Tibial nerve (tissue), 4 donors: Measurements from ENCODE around the gene SPI1. TPM values are rescaled to one million over a fixed set of nuclear protein-coding genes. Genes with fewer than 3 reads are reported as not detected.

Experiments used
- DNase-seq, 2 donors: peaks; one replicate each; pipeline ENCODE4 v3.0.0-alpha.2; 2019; ENCODE audit warnings: low spot score in 2 of 2
- H3K27ac ChIP-seq, 4 donors: fragments of 200-600 bp; sonication (generic) in 3 of 4; one replicate each; pipeline ENCODE4 v1.5.1; 2017 to 2019; ENCODE audit warnings: mild to moderate bottlenecking in 1 of 4
- H3K27me3 ChIP-seq, 2 donors: fragments of 200-600 bp; sonication (generic) in 1 of 2; one replicate each; pipeline versions ENCODE4 v1.5.1 to v1.6.0; 2017 to 2019
- H3K36me3 ChIP-seq, 3 donors: fragments of 200-600 bp; sonication (generic); one replicate each; pipeline ENCODE4 v1.5.1; 2018 to 2019
- H3K4me1 ChIP-seq, 4 donors: fragments of 200-600 bp; sonication (generic) in 3 of 4; one replicate each; pipeline ENCODE4 v1.5.1; 2017 to 2019
- H3K4me3 ChIP-seq, 4 donors: fragments of 200-600 bp; sonication (generic) in 3 of 4; one replicate each; pipeline ENCODE4 v1.5.1; 2017 to 2019; ENCODE audit warnings: mild to moderate bottlenecking in 1 of 4, moderate library complexity in 1 of 4
- H3K9me3 ChIP-seq, 4 donors: fragments of 200-600 bp; sonication (generic) in 3 of 4; one replicate each; pipeline ENCODE4 v1.5.1; 2017 to 2019
- EP300 ChIP-seq, 2 donors: sonication (generic); formaldehyde crosslinking; IDR thresholded peaks; one replicate each; pipeline ENCODE4 v1.6.1; 2017; ENCODE audit warnings: antibody characterized with exemption in 2 of 2, mild to moderate bottlenecking in 1 of 2
- POLR2A ChIP-seq, 2 donors: fragments of 450-650 bp; IDR thresholded peaks; one replicate each; pipeline ENCODE4 v1.6.1; 2017; ENCODE audit warnings: antibody characterized with exemption in 2 of 2, mild to moderate bottlenecking in 2 of 2, moderate library complexity in 2 of 2
- WGBS, 2 donors: methylation state at CpG; one replicate each; pipeline ENCODE4 v1.1.5; 2018; 5-methylcytosine and 5-hydroxymethylcytosine counted together
- total RNA-seq, 4 donors: library from RNA; depleted of rRNA; stranded (reverse); fragments of >200 nt; gene quantifications; one replicate each; pipeline ENCODE4 v1.1.0, GENCODE V29; 2016
- TF ChIP-seq, protein P1 (sequence below), 5 experiments: fragments of 200-600 bp in 3 of 5; fragments of 450-650 bp in 2 of 5; sonication (generic) in 3 of 5; IDR thresholded peaks; one replicate each; pipeline ENCODE4 v1.5.1; 2016 to 2019; ENCODE audit warnings: antibody characterized with exemption in 5 of 5, mild to moderate bottlenecking in 3 of 5, moderate library complexity in 2 of 5

SPI1 gene
- total RNA-seq, 4 donors from 2014 or later = 18.8 to 73.5 (median 25.2) TPM

DNA sequence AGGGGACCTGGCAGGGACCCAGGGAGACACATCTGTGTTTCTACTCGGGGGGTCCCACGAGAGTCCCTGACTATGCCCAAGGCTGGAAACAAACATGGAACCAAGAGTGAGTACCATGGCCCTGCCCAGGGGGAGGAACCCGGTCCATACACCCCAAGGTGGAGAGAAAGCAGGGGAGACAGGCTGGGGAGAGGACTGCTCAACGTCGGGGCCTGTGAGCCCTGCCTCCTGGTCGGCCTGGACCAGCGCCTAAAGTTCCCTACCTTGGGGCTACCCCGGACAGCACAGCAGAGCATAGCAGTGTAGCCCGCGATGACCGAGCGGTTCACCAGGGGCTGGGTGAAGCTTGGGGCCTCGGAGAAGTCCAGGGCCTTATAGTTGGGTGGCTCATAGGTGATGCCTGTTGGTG is 46.0 kb downstream of the SPI1 start:
- Histone ChIP-seq H3K9me3 (no peaks in the 10 kb centered on the region), H3K27me3 (no peaks in the 10 kb centered on the region), H3K4me1 (peaks cover 0 to 7% (median 0%) of the 10 kb centered on the region in 4 donors), H3K36me3 (peaks cover 0 to 7% (median 4%) of the 10 kb centered on the region in 3 donors), H3K27ac (no peak overlapping the region), H3K4me3 (no peak overlapping the region)
- TF ChIP-seq, protein P1, sequence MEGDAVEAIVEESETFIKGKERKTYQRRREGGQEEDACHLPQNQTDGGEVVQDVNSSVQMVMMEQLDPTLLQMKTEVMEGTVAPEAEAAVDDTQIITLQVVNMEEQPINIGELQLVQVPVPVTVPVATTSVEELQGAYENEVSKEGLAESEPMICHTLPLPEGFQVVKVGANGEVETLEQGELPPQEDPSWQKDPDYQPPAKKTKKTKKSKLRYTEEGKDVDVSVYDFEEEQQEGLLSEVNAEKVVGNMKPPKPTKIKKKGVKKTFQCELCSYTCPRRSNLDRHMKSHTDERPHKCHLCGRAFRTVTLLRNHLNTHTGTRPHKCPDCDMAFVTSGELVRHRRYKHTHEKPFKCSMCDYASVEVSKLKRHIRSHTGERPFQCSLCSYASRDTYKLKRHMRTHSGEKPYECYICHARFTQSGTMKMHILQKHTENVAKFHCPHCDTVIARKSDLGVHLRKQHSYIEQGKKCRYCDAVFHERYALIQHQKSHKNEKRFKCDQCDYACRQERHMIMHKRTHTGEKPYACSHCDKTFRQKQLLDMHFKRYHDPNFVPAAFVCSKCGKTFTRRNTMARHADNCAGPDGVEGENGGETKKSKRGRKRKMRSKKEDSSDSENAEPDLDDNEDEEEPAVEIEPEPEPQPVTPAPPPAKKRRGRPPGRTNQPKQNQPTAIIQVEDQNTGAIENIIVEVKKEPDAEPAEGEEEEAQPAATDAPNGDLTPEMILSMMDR (IDR thresholded peaks at IDR 0.05) = no peak
- no peak for TF ChIP-seq EP300 (IDR thresholded peaks at IDR 0.05)
- TF ChIP-seq POLR2A (IDR thresholded peaks at IDR 0.05) = no peak
- WGBS, 2 donors = 83 to 86% methylated on average over 13 of the region's 13 CpGs
- no peak for DNase-seq

DNA sequence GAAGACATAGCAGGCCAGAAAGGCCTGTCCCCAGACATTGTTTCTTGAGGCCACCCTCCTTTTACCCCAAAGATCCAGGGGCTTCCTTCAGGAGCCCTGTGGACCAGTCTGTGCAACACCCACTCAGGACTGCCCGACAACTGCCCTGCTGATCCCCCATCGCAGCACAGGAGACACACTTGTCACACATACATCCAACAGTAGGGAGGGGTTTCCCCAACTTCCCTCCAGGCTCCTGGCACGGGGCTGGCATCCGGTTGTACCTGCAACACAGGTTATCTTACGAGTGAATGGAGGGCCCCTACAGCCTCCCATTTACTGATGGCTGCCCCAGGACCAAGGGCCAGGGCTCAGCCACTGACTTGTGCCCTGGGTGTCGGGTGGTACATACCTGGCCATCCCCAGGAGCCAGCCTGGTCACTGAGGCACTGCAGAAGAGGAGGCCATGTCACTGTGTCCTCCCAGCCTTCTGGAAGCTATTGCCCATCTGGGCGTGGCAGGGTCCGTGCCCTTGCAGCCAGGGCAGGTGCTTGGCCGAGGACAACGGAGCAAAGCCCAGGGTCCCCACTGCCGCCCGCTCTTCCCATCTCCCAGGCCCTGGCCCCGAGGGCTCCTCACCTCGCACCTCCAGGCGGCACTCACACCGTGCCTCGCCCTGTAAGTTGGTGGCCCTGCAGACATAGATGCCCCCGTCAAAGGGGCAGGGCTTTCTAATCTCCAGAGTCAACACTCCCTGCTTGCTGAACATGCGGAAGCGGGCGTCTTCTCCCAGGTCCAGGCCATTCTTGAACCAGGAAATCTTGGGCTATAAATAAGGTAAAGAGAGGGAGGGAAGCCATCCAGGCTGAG is 46.7 kb downstream of the SPI1 start:
- TF ChIP-seq EP300 (IDR thresholded peaks at IDR 0.05) = no peak
- TF ChIP-seq, protein P1 (IDR thresholded peaks at IDR 0.05) = no peak
- TF ChIP-seq POLR2A (IDR thresholded peaks at IDR 0.05) = no peak
- Histone ChIP-seq H3K4me3 (no peak overlapping the region), H3K27me3 (no peaks in the 10 kb centered on the region), H3K4me1 (peaks cover 0 to 7% (median 0%) of the 10 kb centered on the region in 4 donors), H3K27ac (no peak overlapping the region), H3K36me3 (peaks cover 2 to 7% (median 4%) of the 10 kb centered on the region in 3 donors), H3K9me3 (no peaks in the 10 kb centered on the region)
- WGBS, 2 donors = 86 to 87% methylated on average over 13 to 15 of the region's 21 CpGs
- no peak for DNase-seq

DNA sequence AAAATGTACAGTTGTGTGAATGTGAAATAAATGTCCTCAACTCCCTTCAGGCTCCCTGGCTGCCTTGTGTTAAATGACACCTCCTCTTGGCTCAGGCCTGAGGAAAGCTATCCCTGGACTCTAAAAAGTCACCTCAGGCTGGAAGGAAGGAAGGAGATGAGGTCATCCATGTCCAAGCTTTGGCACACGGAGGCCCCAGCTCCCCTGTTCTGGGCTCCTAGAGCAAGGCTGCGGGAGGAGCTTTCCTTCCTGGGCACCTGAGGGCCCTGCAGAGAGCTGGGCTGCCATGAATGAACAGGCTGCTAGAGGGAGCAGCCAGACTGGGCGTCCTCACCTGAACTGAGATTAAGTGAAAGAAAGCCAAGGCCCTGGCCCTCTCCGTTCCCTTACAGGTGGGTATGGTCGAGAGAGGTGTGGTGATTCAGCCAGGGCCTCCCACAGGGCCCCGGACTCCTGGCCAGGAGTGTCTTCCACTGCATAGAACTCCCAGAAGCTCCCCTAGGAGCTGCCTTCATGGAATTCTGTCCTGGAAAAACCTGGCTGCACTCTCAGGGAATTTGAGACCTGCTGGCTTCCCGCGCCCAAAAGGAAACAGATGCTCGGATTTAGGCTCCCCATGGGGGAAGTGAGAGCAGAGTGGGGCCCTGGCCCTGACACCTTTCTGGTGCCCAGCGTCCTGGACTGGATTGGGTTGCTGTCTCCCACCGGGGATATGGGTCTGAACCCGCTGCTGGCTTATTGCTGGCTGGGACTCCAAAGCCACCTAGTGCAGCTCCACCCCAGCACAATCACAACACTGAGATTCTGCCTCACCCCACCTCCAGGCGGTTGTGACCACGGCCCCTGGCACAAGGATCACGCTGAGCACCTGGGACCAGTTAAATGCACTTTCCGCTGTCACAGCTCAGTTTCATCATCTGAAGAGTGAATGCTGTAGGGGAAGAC is 48.1 kb downstream of the SPI1 start:
- Histone ChIP-seq H3K4me3 (no peak overlapping the region), H3K9me3 (no peaks in the 10 kb centered on the region), H3K36me3 (peaks cover 2 to 11% (median 7%) of the 10 kb centered on the region in 3 donors), H3K4me1 (peaks cover 0 to 7% (median 0%) of the 10 kb centered on the region in 4 donors), H3K27ac (no peak overlapping the region), H3K27me3 (no peaks in the 10 kb centered on the region)
- TF ChIP-seq EP300 (IDR thresholded peaks at IDR 0.05) (no peak), POLR2A (IDR thresholded peaks at IDR 0.05) (no peak)
- TF ChIP-seq, protein P1 (IDR thresholded peaks at IDR 0.05) = no peak
- no peak for DNase-seq
- 53 to 66% methylated on average over 7 to 16 of the region's 16 CpGs for WGBS, 2 donors

DNA sequence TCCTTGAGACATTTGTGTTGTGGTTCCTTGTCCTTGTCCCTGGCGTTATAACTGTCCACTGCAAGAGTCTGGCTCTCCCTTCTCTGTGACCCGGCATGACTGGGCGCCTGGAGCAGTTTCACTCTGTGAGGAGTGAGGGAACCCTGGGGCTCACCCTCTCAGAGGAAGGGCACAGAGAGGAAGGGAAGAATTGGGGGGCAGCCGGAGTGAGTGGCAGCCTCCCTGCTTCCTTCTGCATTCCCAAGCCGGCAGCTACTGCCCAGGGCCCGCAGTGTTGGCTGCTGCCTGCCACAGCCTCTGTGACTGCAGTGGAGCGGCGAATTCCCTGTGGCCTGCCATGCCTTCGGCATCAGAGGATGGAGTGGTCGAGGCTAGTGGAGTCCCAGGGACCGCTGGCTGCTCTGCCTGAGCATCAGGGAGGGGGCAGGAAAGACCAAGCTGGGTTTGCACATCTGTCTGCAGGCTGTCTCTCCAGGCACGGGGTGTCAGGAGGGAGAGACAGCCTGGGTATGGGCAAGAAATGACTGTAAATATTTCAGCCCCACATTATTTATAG is 48.8 kb downstream of the SPI1 start:
- Histone ChIP-seq H3K9me3 (no peaks in the 10 kb centered on the region), H3K36me3 (peaks cover 2 to 11% (median 7%) of the 10 kb centered on the region in 3 donors), H3K4me1 (peaks cover 0 to 7% (median 0%) of the 10 kb centered on the region in 4 donors), H3K27me3 (no peaks in the 10 kb centered on the region), H3K4me3 (no peak overlapping the region), H3K27ac (no peak overlapping the region)
- TF ChIP-seq, protein P1 (IDR thresholded peaks at IDR 0.05) = no peak
- TF ChIP-seq POLR2A (IDR thresholded peaks at IDR 0.05) = no peak
- no peak for TF ChIP-seq EP300 (IDR thresholded peaks at IDR 0.05)
- 75 to 81% methylated on average over 10 to 12 of the region's 12 CpGs for WGBS, 2 donors
- no peak for DNase-seq
